PFSK-1 (cell line): ENCODE data around the gene PNMT.

Experiments
- FOXP2 ChIP-seq: optimal IDR thresholded peaks from 2 replicates; pipeline ENCODE3; 2011; ENCODE audit warnings: borderline replicate concordance, control low read depth, inconsistent platforms; ENCODE audit not compliant: insufficient read depth; ENCODE audit errors: extremely low read length, extremely low read depth
- POLR2AphosphoS5 ChIP-seq: IDR thresholded peaks from 2 replicates; pipeline ENCODE4 v1.6.1; 2012; ENCODE audit warnings: low read depth, mild to moderate bottlenecking, control low read depth, low read length, moderate library complexity
- REST ChIP-seq, 2 experiments: IDR thresholded peaks; 2 replicates each; pipeline versions ENCODE4 v1.6.1 to v1.8.0; 2011 to 2012; ENCODE audit warnings: low read depth in 2 of 2, low read length in 2 of 2, control low read depth in 1 of 2, inconsistent platforms in 1 of 2, mild to moderate bottlenecking in 1 of 2, moderate library complexity in 1 of 2; ENCODE audit not compliant: insufficient read depth in 1 of 2
- SIN3A ChIP-seq: IDR thresholded peaks from 2 replicates; pipeline ENCODE4 v1.6.1; 2012; ENCODE audit warnings: mild to moderate bottlenecking, low read length, moderate library complexity, borderline replicate concordance; ENCODE audit not compliant: insufficient read depth
- TAF1 ChIP-seq: IDR thresholded peaks from 2 replicates; pipeline ENCODE4 v1.6.1; 2012; ENCODE audit warnings: low read length, control low read depth, borderline replicate concordance; ENCODE audit not compliant: insufficient read depth

Gene PNMT

GRCh38 chr17:39678340-39679116 is 10.3 kb downstream of the PNMT start:
- no peak for TF ChIP-seq POLR2AphosphoS5

- TF ChIP-seq FOXP2 (no peak), TAF1 (no peak), REST (IDR thresholded peaks at IDR 0.05; ENCODE audit: insufficient read depth in 1 of 2, low read depth in 2 of 2, low read length in 2 of 2) (no peak), POLR2AphosphoS5 (no peak), SIN3A (no peak)
Measured at GRCh38 chr17:39679521-39680192, 11.4 kb downstream of the PNMT start.

GRCh38 chr17:39683295-39683939 is 15.2 kb downstream of the PNMT start:
- TF ChIP-seq FOXP2 (no peak), SIN3A (no peak), REST (IDR thresholded peaks at IDR 0.05; ENCODE audit: insufficient read depth in 1 of 2, low read depth in 2 of 2, low read length in 2 of 2) (no peak), POLR2AphosphoS5 (no peak), TAF1 (no peak)

GRCh38 chr17:39684369-39685192 is 16.3 kb downstream of the PNMT start:
- TF ChIP-seq TAF1 (no peak), POLR2AphosphoS5 (no peak)

- TF ChIP-seq TAF1 (no peak), REST (IDR thresholded peaks at IDR 0.05; ENCODE audit: insufficient read depth in 1 of 2, low read depth in 2 of 2, low read length in 2 of 2) (no peak), FOXP2 (no peak), POLR2AphosphoS5 (no peak), SIN3A (no peak)
Measured at GRCh38 chr17:39687101-39687545, 18.9 kb downstream of the PNMT start.
